PFSK-1 (cell line): ENCODE data around the gene SFXN1.

Source experiments
- FOXP2 ChIP-seq: optimal IDR thresholded peaks from 2 replicates; pipeline ENCODE3; 2011; ENCODE audit warnings: borderline replicate concordance, control low read depth, inconsistent platforms; ENCODE audit not compliant: insufficient read depth; ENCODE audit errors: extremely low read length, extremely low read depth
- POLR2AphosphoS5 ChIP-seq: IDR thresholded peaks from 2 replicates; pipeline ENCODE4 v1.6.1; 2012; ENCODE audit warnings: low read depth, mild to moderate bottlenecking, control low read depth, low read length, moderate library complexity
- REST ChIP-seq, 2 experiments: IDR thresholded peaks; 2 replicates each; pipeline versions ENCODE4 v1.6.1 to v1.8.0; 2011 to 2012; ENCODE audit warnings: low read depth in 2 of 2, low read length in 2 of 2, control low read depth in 1 of 2, inconsistent platforms in 1 of 2, mild to moderate bottlenecking in 1 of 2, moderate library complexity in 1 of 2; ENCODE audit not compliant: insufficient read depth in 1 of 2
- SIN3A ChIP-seq: IDR thresholded peaks from 2 replicates; pipeline ENCODE4 v1.6.1; 2012; ENCODE audit warnings: mild to moderate bottlenecking, low read length, moderate library complexity, borderline replicate concordance; ENCODE audit not compliant: insufficient read depth
- TAF1 ChIP-seq: IDR thresholded peaks from 2 replicates; pipeline ENCODE4 v1.6.1; 2012; ENCODE audit warnings: low read length, control low read depth, borderline replicate concordance; ENCODE audit not compliant: insufficient read depth

Gene SFXN1

GRCh38 chr5:175521313-175521833 is 43.0 kb downstream of the SFXN1 start:
- no peak for TF ChIP-seq TAF1
- TF ChIP-seq FOXP2, result no peak
- TF ChIP-seq REST (IDR thresholded peaks at IDR 0.05; ENCODE audit: insufficient read depth in 1 of 2, low read depth in 2 of 2, low read length in 2 of 2), result no peak
- TF ChIP-seq SIN3A, result no peak
- TF ChIP-seq POLR2AphosphoS5, result no peak

- TF ChIP-seq SIN3A (no peak), POLR2AphosphoS5 (no peak), FOXP2 (no peak), TAF1 (no peak), REST (IDR thresholded peaks at IDR 0.05; ENCODE audit: insufficient read depth in 1 of 2, low read depth in 2 of 2, low read length in 2 of 2) (no peak)
These were observed 44.9 kb downstream of the SFXN1 start for GRCh38 chr5:175523292-175523691.

DNA sequence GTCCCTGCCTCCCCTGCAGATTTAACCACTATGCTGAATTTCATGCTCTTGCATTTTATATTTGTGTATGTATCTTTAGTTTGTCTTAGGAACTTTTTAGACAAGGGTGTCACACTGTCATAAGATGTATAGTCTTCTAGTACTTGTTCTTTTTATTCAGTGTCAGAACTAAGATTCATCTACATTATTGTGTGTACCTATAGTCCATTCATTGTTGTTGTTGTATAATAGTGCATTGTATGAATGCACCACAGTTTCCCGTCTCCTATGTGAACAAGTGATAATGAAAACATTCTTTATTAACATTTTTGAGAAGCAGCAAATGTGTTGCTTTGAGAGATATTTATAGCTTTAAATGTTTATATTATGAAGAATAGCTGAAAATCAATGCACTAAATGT is 45.9 kb downstream of the SFXN1 start:
- TF ChIP-seq REST (IDR thresholded peaks at IDR 0.05; ENCODE audit: insufficient read depth in 1 of 2, low read depth in 2 of 2, low read length in 2 of 2) (no peak), SIN3A (no peak), FOXP2 (no peak)

- TF ChIP-seq FOXP2 (no peak), POLR2AphosphoS5 (no peak)
These were observed 48.3 kb downstream of the SFXN1 start for GRCh38 chr5:175526691-175527090.

DNA sequence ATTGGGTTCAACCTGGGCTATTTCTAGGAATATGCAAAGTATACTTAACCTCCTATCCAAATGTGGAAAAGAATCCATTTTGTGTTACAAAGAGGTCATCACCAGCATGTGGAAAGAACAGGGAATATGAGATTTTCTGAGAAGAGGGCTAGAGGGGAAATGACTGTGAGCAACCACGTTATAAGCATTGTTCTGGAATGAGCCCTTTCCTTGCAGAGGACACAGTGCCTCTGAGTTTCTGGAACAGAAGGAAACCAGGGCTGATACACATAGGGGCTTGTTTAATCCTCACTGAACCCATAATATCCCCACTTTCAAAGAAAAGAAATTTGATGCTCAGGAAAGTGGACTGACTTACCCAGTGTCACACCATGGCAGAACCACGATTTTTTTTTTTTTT is 53.0 kb downstream of the SFXN1 start:
- TF ChIP-seq SIN3A (no peak), FOXP2 (no peak), POLR2AphosphoS5 (no peak)

GRCh38 chr5:175534070-175534932 is 55.9 kb downstream of the SFXN1 start:
- no peak for TF ChIP-seq SIN3A
- peak; percentile 76 for TF ChIP-seq FOXP2

DNA sequence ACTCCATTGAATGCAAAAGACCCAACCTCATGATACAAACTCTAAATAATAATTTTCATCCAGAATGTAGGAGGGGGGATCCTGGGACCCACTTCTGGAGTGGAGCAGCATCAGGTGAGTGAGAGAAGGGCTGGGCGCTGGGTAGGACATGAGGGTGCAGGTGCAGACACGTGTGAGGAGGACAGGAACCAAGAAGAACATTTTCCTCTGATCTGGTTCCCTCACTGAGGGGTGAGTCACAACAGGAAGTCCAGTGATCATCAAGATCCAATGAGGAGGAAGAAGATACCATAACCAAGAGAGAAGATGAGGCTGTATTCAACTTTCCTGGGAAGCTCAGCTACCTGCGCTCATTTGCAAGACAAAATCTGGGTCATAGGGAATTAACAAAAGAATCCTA is 57.4 kb downstream of the SFXN1 start:
- TF ChIP-seq REST (IDR thresholded peaks at IDR 0.05; ENCODE audit: insufficient read depth in 1 of 2, low read depth in 2 of 2, low read length in 2 of 2) (no peak), POLR2AphosphoS5 (no peak)
